ENCODE results near the gene TRMT112.

GRCh38 chr11:64285885-64286800 is 31.2 kb downstream of the TRMT112 start:
- no peak for TF ChIP-seq CTCF (IDR thresholded peaks at IDR 0.05)
- no peak for TF ChIP-seq EZH2phosphoT487 (IDR thresholded peaks at IDR 0.05)
